ENCODE data around the gene NANP. TPM values are rescaled to one million over a fixed set of nuclear protein-coding genes. Genes with fewer than 3 reads are reported as not detected.

The NANP gene
- total and polyA plus RNA-seq, 9 of the 15 experiments (the other 6 are each of a cell fraction or from before 2014, with no cell fraction given) = 5.4 to 8.4 (median 6.9) TPM

- no peaks in the 10 kb centered on the region for H3K9me1 ChIP-seq (ENCODE audit: control insufficient read depth, insufficient read depth, low read length)
- intact Hi-C loops (cut with micrococcal nuclease) = loop anchor here (10.0 kb wide), 1 partner anchor 102 kb away; no protein-coding TSS in a partner anchor
- TF ChIP-seq ZNF175 (CRISPR knock-in tag; IDR thresholded peaks at IDR 0.05; ENCODE audit: low read depth) (no peak), PTTG1 (tag; IDR thresholded peaks at IDR 0.05; ENCODE audit: low read depth) (no peak), RBM15 (IDR thresholded peaks at IDR 0.05; ENCODE audit: insufficient read depth, low read length) (no peak), RBM25 (IDR thresholded peaks at IDR 0.05; ENCODE audit: low read depth, low read length, severe bottlenecking) (no peak), YY1 (IDR thresholded peaks at IDR 0.05; ENCODE audit: borderline replicate concordance in 1 of 3, control insufficient read depth in 1 of 3, extremely low read depth in 1 of 3, insufficient read depth in 3 of 3, insufficient read length in 1 of 3, insufficient replicate concordance in 2 of 3, low read depth in 1 of 3, low read length in 2 of 3) (no peak), CCAR2 (IDR thresholded peaks at IDR 0.05; ENCODE audit: low read depth, low read length) (no peak), PYGO2 (tag; IDR thresholded peaks at IDR 0.05) (no peak), ZNF232 (CRISPR knock-in tag; IDR thresholded peaks at IDR 0.05) (no peak), ZNF778 (CRISPR knock-in tag; IDR thresholded peaks at IDR 0.05) (no peak), TOE1 (IDR thresholded peaks at IDR 0.05; ENCODE audit: borderline replicate concordance) (no peak), TOE1 (CRISPR knock-in tag; IDR thresholded peaks at IDR 0.05; ENCODE audit: borderline replicate concordance, low read depth) (no peak), SMARCE1 (IDR thresholded peaks at IDR 0.05) (no peak), ZNF408 (CRISPR knock-in tag; IDR thresholded peaks at IDR 0.05; ENCODE audit: low read depth) (no peak)
Observed at GRCh38 chr20:25576783-25577530, 46.9 kb downstream of the NANP start.

More at GRCh38 chr20:25576783-25577530, 46.9 kb downstream of the NANP start:
- H4K20me1 ChIP-seq (replicated peaks; ENCODE audit: control insufficient read depth, insufficient read depth, low read length) = no peaks in the 10 kb centered on the region
- H3K4me2 ChIP-seq (ENCODE audit: insufficient read depth, low read length) = no peak overlapping the region
- DNase-seq (ENCODE audit: extremely low read depth in 1 of 4, low spot score in 3 of 4) (no peak), FAIRE-seq (no peak), ATAC-seq (0 out of 3 replicates have a peak, but pooled peaks have one; percentile 43)
- no peak overlapping the region for H3K4me3 ChIP-seq
- 0% methylated on average over 12 of the region's 16 CpGs for WGBS (ENCODE audit: insufficient coverage, low coverage, missing lambda C conversion rate)
- in situ Hi-C loops (cut with MboI) = no loop called here
- peaks cover 0 to 28% of the 10 kb centered on the region in 2 experiments; a peak in 3 of 5 replicates for H3K27me3 ChIP-seq (ENCODE audit: control insufficient read depth in 2 of 2, insufficient read depth in 2 of 2, low read length in 2 of 2)
- no TSS peak for BruUV-seq (replicated peaks)
- H3K79me2 ChIP-seq (ENCODE audit: control insufficient read depth, insufficient read depth, low read length) = no peaks in the 10 kb centered on the region
- H3K4me1 ChIP-seq (replicated peaks in 1 of 2; ENCODE audit: control insufficient read depth in 2 of 2, insufficient read depth in 2 of 2, low read length in 2 of 2) = no peaks in the 10 kb centered on the region
- H3K36me3 ChIP-seq (ENCODE audit: control insufficient read depth, insufficient read depth, low read length) = no peaks in the 10 kb centered on the region
- H3K9me3 ChIP-seq (replicated peaks; ENCODE audit: control insufficient read depth, insufficient read depth, low read depth, low read length) = no peaks in the 10 kb centered on the region
- ChIA-PET POLR2A (interaction anchor here (0.6 to 1.0 kb wide), 2 partner anchors 14 to 51 kb away, joined by 3 read pairs; no protein-coding TSS in a partner anchor), CTCF (ENCODE audit: low intra/inter-chr PET ratio) (no interaction called here)
- no peak overlapping the region for H3K9ac ChIP-seq (ENCODE audit: insufficient read depth in 1 of 2, low read depth in 2 of 2, low read length in 2 of 2)
- no peak overlapping the region for H3K27ac ChIP-seq (ENCODE audit: extremely low read depth, low read depth, low read length)
- H2AFZ ChIP-seq (ENCODE audit: low read depth, low read length) = no peak overlapping the region
